KOPT-K1 (cell line): ENCODE measurements around the gene KDM4B.

Experiments
- H3K27ac ChIP-seq: fragments of 200-600 bp; sonication (generic); 2 replicates; pipeline ENCODE4 v1.5.1; 2016; ENCODE audit warnings: antibody characterized with exemption, mild to moderate bottlenecking, low read depth, low read length; ENCODE audit not compliant: poor library complexity, severe bottlenecking
- H3K36me3 ChIP-seq: fragments of 200-600 bp; sonication (generic); 2 replicates; pipeline ENCODE4 v1.5.1; 2017; ENCODE audit warnings: antibody characterized with exemption, mild to moderate bottlenecking, low read length, moderate library complexity; ENCODE audit not compliant: insufficient read depth
- H3K9me3 ChIP-seq: fragments of 200-600 bp; sonication (generic); 2 replicates; pipeline ENCODE4 v1.5.1; 2017; ENCODE audit warnings: antibody characterized with exemption, low read length, mild to moderate bottlenecking; ENCODE audit not compliant: insufficient read depth, poor library complexity, severe bottlenecking

KDM4B gene

GRCh38 chr19:5037936-5038335, 69.0 kb downstream of the KDM4B start:
- no peak overlapping the region for H3K27ac ChIP-seq
- peaks cover 51% of the 10 kb centered on the region; the same call in 1 of the 2 replicates for H3K36me3 ChIP-seq
- H3K9me3 ChIP-seq = no peaks in the 10 kb centered on the region

DNA sequence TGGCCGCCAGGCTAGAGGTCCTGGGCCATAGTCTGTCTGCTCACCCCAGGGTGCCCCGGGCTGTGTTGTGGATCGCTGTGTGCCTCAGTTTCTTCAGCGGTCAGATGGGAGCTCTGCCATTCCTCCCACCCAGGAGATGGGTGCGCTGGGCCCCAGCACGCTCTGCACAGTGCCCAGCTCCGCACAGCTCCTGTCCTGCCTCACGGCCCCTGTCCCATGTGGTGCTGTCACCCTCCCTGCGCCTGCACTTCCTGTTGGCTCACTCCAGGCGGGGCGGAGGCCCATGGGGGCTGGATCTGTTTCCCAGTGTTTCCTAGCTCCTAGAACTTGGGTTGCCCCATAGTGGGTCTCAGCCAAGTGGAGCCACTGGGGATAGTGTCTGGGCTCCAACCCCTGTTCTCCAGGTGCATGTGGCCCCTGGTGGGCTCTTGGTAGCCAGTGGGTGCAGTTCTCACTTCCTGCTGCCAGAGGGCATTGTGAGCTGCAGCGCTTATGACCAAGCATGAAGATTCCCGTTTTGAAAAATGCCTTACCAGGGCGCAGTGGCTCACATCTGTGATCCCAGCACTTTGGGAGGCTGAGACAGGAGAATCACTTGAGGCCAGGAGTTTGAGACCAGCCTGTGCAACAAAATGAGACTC, 69.8 kb downstream of the KDM4B start:
- Histone ChIP-seq H3K9me3 (no peaks in the 10 kb centered on the region), H3K36me3 (peaks cover 50% of the 10 kb centered on the region; the same call in 1 of the 2 replicates), H3K27ac (no peak overlapping the region)

GRCh38 chr19:5039642-5040543, 71.0 kb downstream of the KDM4B start:
- Histone ChIP-seq H3K36me3 (peaks cover 38% of the 10 kb centered on the region; the same call in 1 of the 2 replicates), H3K27ac (no peak overlapping the region), H3K9me3 (no peaks in the 10 kb centered on the region)

GRCh38 chr19:5040544-5041167, 71.7 kb downstream of the KDM4B start:
- Histone ChIP-seq H3K36me3 (peaks cover 38% of the 10 kb centered on the region; the same call in 1 of the 2 replicates), H3K9me3 (no peaks in the 10 kb centered on the region), H3K27ac (no peak overlapping the region)

DNA sequence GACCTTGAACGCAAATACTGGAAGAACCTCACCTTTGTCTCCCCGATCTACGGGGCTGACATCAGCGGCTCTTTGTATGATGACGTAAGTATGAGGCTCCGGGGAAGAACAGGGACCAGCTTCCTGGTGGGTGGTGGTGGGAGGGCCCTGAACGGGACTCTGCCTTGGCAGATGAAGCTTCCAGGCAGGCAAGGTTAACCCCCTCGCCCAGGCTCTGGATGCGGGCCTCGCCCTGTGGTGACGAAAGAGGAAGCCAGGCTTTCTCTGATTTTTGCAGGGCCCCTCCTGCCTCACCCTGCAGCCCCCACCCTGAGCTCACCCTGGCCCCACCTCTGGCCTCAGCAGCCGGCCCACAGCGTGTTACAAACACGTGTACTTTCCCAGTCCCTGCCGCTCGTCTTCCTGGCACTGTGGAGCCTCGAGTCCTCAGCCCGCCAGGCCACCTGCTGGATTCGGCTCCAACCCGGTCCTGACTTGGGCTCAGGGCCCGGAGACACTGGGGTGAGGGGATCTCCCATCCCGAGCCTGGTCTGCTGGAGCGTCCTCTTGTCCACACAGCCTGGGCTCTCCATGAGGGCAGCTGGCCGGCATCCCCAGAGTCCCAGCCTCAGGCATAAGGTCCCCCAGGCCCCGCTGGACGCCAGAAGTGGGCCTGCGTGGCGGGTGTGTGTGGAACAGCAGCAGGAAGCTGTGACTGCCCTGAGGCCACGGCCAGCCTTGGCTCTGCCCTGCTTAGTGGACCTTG, 72.4 kb downstream of the KDM4B start:
- no peaks in the 10 kb centered on the region for H3K9me3 ChIP-seq
- peaks cover 38% of the 10 kb centered on the region; the same call in 1 of the 2 replicates for H3K36me3 ChIP-seq
- H3K27ac ChIP-seq = no peak overlapping the region

DNA sequence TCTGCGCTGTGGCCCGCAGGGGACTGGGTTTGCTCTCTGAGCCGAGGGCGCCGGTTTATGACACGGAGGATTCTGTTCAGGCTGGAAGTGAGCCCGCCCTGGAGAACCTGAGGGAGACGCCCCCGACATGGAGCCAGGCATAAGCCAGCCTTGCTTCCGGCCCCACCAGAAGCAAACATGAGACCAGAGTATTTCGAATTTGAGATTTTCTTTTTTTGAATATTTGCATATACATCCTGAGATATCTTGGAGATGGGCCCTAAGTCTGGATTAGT, 72.9 kb downstream of the KDM4B start:
- Histone ChIP-seq H3K27ac (no peak overlapping the region), H3K36me3 (peaks cover 41% of the 10 kb centered on the region; the same call in 1 of the 2 replicates), H3K9me3 (no peaks in the 10 kb centered on the region)

DNA sequence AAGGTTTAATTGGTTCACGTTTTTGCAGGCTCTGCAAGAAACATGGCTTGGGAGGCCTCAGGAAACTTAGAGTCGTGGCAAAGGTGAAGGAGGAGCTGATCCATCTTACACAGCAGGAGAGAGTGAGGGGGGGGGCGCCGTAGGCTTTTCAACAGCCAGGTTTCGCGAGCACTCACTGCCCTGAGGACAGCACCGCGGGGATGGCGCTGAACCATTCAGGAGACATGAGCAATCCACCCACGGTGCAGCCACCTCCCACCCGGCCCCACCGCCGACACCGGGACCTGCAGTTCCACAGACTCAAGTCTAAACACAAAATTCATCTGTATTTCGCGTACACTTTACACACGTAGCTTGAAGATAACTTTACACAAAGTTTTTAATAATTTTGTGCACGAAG, 73.6 kb downstream of the KDM4B start:
- Histone ChIP-seq H3K27ac (no peak overlapping the region), H3K9me3 (no peaks in the 10 kb centered on the region), H3K36me3 (peaks cover 46% of the 10 kb centered on the region)

DNA sequence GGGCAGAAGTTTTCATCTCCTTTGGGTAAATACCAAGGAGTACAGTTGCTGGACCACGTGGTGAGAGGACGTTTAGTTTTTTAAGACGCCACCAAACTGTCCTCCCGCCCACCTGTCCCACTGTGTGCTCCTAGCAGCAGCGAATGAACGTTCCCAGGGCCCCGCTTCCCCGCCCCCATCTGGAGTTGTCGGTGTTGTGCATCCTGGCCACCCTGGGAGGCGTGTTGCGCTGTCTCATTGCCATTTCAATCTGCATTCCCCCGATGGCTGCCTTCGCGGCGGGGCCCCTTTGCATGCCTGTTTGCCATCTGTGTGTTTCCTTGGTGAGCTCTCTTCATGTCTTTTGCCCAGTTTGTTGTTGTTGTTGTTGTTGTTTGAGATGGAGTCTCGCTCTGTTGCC, 76.1 kb downstream of the KDM4B start:
- no peaks in the 10 kb centered on the region for H3K9me3 ChIP-seq
- H3K36me3 ChIP-seq = peaks cover 43% of the 10 kb centered on the region
- H3K27ac ChIP-seq = no peak overlapping the region

DNA sequence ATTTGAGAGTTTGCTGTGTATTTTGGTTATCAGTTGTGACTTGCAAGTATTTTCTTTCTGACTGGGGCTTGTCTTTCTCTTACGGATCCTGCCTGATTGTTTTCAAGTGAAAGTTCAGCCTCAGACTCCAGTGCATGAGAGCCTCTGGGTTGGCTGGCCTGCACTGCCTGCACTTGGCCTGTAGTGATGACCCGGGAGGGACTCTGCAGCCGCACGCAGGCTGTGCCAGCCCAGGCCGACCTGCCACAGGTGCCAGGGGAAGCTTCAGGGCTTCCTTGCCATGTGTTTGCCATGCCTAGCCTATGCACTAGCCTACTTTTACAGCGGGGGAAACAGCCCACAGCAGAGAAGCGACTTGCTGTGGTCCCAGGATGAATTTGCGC, 77.0 kb downstream of the KDM4B start:
- Histone ChIP-seq H3K27ac (no peak overlapping the region), H3K36me3 (peaks cover 34% of the 10 kb centered on the region), H3K9me3 (no peaks in the 10 kb centered on the region)

- Histone ChIP-seq H3K36me3 (peaks cover 30% of the 10 kb centered on the region), H3K27ac (no peak overlapping the region)
Observed at GRCh38 chr19:5046339-5047039, 77.6 kb downstream of the KDM4B start.

DNA sequence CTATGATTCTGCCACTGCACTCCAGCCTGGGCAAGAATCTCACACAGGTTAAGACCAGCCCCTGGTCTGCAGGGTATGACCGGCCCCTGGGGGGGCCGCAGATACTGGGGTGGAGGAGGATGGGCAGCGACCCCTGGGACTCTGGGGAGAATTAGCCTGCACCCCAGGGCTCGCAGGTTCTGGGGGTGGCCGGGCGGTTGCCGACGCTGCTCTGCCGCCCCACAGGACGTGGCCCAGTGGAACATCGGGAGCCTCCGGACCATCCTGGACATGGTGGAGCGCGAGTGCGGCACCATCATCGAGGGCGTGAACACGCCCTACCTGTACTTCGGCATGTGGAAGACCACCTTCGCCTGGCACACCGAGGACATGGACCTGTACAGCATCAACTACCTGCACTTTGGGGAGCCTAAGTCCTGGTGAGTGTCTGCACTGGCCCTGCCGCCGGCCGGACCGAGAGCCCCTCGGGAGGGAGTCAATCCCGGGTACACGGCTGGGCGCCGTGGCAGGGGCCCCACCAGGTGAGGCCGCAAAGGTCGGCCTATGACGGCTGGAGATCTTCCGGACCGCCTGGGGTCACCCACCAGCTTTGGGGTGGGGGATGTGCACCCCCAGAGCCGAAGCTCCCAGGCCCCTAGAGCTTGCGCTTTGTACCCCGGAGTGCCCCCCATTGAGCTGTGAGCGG, 78.5 kb downstream of the KDM4B start:
- Histone ChIP-seq H3K27ac (no peak overlapping the region), H3K36me3 (peaks cover 25% of the 10 kb centered on the region), H3K9me3 (no peaks in the 10 kb centered on the region)

More at GRCh38 chr19:5046339-5047039, 77.6 kb downstream of the KDM4B start:
- no peaks in the 10 kb centered on the region for H3K9me3 ChIP-seq

GRCh38 chr19:5048091-5048726, 79.3 kb downstream of the KDM4B start:
- H3K9me3 ChIP-seq = no peaks in the 10 kb centered on the region
- H3K36me3 ChIP-seq = peaks cover 21% of the 10 kb centered on the region
- H3K27ac ChIP-seq = no peak overlapping the region

DNA sequence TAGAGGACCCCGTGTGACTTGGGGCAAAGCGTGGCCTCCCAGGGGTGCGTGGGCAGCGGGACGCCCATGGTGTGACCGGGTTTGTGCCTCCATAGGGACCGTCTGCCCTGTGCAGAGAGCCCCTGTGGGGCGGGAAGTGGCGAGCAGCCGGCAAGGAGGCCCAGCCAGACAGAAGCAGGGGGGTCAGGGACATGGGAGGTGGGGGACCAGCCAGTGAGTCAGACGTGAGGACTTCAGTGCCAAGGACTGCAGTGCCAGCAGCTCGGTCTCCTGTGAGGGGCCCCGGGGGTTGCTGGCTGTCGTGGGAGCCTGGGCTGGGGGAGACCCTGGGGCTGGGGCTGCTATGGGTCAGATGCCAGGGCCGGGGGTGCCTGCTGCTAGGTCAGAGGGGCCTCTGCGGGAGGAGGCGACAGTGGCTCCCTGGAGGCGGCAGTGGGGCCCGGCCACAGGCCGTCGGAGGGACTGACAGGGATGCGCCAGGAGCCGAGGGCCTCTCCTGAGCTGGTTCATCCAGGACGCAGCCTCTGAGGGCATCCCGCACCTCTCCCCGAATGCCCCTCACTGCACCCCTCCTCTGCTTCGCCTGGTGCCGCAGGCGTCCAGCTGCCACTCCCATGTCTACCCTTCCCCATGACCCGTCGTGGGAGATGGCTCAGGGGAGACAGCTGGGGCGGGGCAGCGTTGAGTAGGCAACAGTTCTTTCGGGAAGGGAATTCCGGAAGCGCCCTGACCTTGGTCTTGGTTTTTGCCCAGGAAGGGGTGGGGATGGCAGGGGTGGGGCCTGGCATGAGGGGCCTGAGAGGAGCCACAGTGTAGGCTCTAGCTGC, 80.0 kb downstream of the KDM4B start:
- Histone ChIP-seq H3K9me3 (no peaks in the 10 kb centered on the region), H3K27ac (no peak overlapping the region), H3K36me3 (peaks cover 17% of the 10 kb centered on the region)
